Activated gamma-delta T cell treated with anti-CD3 and anti-CD28 coated beads, Interleukin-2, amount 50 U/mL, for 16 hours (primary cell): Measurements from ENCODE around the gene CRACDL.
"Not testable (repeated sequence)": the region's sequence is repeated elsewhere in the genome, so short reads cannot be mapped to it uniquely, and the experiment has no call there.

Experiments used
- DNase-seq: peaks from one replicate; pipeline ENCODE4 v3.0.0-alpha.2; 2020; ENCODE audit warnings: low read depth

The CRACDL gene

DNA sequence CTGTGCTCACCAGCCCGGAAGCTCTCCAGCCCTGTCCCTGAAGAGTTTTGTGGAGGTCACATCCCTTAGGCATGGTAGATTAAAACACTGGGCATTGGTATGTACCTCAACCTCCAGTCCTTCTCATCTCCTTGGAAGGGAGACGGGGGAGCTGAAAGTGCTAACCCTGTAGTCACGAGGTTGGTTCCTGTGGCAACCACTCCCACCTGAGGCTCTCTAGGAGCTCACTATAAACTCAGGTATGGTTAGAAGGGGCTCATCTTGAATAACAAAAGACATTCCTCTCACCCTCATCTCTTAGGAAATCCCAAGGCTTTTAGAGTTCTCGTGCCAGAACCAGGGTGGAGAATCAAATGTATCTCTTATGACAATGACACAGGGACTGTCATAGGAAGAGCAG lies 162.1 kb downstream of the CRACDL start:
- no peak for DNase-seq

DNA sequence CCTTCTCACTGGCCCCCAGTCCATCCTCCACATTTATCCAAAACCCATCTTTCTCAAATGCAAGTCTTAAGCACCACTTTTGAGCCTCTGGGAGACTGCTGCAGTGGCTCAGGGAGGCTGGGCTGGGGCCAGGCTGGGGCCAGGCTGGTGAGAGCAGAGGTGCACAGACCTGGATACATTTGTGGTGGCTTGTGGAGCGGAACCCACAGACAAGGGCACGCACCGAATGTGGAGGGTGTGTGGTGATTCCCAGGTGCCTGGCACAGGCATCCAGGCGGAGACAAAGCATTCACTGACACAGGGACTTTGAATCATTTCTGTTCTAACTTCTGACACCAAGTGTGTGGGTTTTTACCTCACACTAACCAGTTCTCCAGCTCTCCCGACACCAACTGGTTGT lies 162.9 kb downstream of the CRACDL start:
- no peak for DNase-seq

DNA sequence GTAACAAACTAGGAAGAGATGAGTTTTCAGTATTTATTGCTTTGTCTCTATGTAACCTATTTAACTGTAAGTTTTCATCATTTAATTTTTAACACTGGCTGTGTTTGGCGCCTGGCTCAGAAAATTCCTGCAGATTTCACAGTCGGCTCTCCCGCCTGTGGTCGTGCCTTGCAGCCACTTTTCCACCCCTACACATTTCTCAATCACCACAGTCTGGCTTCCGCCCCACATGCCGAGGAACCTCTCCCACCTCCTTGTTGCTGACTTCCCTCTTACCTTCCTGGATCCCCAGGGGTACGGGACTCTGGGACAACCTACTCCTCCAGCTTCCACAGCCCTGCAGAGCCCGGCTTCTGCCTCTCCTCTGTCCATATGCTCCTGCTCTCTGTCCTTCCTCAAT lies 163.5 kb downstream of the CRACDL start:
- DNase-seq: no peak

DNA sequence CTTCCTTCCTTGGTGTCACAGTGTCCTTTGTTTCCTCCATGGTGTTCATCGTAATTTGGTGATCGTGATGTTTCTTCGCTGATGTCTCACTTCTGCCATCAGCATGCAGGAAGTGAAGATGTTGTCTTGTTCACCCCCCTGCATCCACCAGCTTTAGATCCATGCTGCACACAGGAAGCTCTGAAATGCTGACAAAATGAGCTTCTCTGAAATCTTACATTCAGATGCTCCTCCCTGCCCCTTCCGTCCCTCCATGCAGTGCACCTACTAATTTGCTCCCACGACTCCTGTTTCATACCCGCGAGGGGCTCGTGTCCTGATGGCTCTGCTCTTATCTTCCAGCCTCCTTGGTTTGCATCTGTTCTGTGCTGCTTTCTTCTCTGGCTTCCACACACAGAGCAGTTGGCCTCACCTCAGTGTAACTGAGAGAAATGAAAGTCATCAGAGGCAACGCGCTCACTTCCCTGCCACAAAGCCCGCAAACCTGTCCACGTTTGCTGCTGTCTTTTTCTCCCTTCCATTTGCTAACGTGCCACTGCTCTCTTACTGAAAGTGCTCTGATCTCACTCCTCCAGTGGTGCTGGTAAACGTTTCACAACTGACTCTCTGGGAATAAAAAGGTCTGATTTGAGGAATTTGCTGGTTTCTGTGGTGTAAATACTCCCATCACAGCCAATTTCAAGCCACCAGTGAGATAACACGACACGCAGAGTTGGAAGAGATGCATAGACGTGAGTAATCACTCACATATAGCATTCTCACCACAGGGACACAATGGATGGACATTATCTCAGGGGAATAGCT lies 164.1 kb downstream of the CRACDL start:
- DNase-seq: peak; percentile 43

DNA sequence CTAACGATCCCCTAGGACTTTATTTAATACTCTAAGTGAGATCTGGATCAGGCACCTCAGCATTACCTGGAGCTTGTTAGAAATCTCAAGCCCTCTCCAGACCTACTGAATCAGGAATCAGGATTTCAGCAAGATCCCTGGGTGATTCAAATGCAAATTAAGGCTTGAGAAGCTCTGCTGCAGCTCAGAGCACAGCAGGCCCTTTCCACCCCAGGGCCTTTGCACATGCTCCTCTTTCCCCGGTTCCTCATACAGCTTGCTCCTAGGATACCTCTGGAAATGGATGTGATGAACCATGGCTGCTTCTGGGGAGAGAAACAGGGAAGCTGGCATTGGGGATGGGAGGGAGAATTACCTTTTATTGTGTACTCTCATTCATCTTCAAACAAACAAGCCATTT lies 164.8 kb downstream of the CRACDL start:
- DNase-seq: no peak

DNA sequence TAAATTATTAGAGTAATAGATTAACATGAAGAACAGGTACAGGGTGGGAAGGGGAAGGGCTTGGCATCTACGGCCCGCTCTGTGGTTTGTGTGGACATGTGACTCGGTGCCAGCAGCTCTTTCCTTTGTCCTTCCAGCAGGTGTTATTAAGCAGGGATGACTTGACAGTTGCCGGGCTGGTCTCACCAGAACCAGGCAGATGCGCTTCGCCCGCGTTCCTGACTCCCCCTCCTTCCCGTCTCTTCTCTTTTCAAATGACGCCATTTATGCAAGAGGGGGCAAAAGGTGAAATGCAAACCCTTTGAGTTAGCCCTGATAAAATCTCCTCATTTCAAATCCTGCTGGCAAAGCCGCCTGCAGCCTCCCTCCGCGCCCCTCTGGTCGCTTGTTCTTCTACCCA lies 166.2 kb downstream of the CRACDL start:
- DNase-seq: no peak

DNA sequence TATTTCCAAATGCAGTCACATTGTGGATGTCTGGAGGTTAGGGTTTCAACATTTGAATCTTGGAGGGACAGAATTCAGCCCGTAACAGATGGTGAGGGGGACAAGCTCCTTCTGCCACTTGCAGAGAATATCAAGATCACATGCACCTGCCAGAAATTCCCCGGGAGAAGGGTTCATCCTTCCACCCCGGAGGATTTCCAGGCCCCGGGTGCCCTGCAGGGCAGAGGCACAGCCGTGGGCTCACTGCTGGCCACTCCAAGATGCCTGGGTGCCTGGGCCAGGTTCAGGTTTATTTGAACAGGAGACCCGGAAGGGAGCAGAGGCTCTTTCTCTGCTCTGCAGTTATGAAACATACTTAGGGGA lies 166.9 kb downstream of the CRACDL start:
- no peak for DNase-seq

DNA sequence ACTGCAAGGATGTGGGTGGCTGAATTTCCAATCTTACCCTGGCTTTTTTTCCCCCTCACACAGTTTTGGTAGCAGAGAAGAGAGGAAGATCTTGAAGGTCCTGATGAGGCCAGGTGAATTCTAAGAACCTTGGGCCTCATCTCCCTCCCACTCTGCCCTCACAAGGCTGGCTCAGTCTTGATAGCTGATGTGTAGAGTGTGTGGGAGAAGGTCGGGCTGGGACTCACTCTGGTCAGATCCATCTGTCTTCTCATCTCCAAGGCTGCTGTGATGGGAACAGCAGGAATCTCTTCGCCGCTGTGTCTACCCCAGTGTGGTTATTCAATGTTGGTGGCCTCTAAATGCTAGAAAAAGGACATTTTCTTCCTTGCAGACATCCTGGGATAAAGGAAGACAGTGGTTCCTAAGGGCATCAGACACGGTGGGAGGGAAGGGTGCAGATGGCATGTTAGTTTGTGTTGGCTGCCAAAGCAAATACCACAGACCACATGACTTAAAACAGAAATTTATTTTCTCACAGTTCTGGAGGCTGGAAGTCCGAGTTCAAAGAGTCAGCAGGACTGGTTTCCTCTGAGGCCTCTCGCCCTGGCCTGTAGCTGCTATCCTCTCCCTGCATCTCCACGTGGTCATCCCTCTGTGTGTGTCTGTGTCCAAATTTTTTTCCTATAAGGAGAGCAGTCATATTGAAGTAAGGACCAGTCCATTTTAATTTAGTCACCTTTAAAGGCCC lies 167.5 kb downstream of the CRACDL start:
- DNase-seq: no peak

DNA sequence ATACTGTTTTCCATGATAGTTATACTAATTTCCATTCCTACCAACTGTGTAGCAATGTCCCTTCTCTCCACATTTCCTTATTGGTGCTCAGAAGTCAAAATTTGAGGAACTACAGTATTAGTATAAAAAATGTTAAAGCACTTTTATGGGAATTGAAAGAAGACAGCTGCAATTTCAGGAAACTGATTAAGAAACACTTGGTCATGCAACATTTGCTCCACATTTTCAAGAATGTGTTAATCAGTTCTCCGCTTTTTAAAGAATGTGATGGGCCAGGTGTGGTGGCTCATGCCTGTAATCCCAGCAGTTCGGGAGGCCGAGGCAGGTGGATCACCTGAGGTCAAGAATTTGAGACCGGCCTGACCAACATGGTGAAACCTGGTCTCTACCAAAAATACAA lies 171.5 kb downstream of the CRACDL start:
- no peak for DNase-seq

DNA sequence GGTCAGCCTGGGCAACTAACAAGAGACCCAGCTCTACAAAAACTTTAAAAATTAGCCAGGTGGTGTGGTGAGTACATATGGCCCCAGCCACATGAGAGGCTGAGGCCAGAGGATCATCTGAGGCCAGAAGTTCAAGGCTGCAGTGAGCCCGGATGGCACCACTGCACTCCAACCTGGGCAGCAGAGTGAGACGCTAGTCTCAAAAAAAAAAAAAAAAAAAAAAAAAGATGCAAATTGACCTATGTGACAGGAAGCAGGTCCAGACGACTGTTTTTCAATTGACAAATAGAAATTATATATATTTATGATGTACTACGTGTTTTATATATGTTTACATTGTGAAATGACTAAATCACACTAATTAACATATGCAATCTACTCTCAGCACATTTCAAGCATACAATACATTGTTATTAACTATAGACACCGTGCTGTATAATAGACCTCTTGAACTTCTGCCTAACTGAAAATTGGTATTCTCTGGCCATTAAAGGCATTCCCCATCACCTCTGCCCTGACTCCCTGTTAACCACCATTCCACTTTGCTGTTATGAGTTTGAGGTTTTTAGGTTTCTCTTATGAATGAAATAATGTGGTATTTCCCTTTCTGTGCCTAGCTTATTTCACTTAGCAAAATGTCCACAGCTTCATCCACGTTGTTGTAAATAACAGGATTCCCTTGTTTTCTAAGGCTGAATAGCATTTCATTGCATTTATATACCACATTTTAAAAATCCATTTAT lies 172.6 kb downstream of the CRACDL start:
- DNase-seq: no peak

DNA sequence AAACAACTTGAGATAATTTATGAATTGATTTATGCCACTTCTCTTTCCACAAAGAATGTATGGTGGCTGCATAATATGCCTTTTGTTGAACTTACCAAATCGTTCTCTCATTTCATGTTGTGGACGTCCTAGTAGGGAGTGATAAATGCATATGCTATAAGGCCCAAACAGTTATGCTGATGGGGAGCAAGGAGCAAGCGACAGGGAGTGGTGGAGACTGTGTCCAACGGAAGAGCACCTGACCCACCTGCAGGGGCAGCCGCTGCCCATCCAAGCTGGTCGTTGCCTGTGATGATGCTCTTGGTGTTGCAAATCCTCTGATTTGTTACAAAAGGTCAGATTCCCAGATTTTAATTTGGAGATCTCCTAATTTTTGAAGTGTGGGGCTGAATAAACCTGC lies 174.1 kb downstream of the CRACDL start:
- DNase-seq: no peak

DNA sequence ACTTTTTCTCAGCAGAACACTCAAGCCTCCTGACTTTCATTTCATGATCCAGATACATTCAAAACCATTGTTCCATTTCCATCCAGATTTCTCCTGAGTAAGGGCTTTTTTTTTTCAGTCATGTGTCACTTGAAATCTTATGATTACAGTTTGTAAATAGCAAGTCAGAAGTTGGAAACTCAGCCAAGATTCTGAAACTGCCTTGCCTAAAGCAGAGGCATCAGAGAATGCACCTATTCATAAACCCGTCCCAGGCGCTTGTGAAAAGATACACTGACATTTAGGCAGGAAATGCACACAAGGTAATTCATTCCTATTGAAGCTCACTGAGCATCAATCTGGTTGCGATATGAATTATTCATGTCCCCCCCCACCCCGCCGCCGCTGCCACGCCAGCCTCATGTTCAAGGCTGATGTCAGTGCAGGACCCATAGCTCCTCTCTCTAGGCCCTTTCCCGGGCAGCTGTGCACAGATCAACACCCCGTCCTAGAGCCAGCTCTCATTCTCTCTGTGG lies 174.7 kb downstream of the CRACDL start:
- no peak for DNase-seq

DNA sequence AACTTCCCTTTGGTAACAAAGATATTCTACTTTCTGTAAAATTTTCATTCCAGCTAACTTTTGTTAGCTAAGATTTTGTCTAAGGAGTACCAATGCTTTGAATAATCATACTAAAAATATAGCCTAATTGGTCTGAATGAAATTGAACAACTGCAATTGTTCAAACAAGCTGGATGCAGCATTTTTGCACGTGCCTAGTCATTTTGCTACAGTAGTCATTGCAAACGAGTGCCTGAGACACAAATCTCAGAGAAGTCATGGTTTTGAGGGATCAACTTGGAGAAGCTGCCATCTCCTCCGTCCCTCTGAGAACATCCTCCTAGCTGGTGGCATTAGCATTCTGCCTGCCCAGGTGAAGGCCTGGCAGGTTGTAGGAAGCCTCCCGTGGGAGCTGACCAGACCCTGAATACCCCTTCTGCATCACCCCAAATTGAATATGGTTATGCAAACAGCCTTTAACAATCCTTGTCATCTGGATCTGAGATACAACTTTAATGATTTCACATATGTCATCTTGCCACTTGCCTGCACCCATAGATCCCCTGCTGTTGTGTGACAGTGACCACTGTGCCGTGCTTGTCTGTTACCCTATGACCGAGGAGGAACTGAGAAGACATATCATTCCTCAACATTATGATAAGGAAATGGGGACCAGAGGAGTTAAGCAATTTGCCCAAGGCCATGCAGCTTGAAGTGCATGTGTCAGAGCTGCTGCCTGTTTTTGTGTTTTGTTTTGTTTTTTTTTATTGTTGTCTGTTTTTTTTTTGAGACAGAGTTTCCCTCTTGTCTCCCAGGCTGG lies 176.0 kb downstream of the CRACDL start:
- no peak for DNase-seq

DNA sequence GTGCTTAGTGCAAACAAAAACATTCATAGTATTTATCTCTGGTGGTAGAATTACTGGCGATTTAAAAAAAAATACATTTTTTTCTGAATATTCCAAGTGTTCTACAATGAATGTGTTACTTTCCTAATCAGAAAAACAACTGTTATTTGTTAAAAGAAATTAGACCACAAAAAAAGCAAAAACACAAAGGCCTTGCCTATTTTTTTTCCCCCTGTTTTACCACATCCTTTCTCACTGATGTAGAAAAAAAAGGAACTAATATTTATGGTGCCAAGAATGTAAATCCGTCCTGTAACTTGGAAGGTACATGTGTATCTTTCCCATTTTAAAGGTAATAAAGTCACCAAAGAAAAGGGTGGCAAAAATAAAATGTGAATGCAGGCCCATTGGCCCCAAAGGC lies 176.7 kb downstream of the CRACDL start:
- no peak for DNase-seq

DNA sequence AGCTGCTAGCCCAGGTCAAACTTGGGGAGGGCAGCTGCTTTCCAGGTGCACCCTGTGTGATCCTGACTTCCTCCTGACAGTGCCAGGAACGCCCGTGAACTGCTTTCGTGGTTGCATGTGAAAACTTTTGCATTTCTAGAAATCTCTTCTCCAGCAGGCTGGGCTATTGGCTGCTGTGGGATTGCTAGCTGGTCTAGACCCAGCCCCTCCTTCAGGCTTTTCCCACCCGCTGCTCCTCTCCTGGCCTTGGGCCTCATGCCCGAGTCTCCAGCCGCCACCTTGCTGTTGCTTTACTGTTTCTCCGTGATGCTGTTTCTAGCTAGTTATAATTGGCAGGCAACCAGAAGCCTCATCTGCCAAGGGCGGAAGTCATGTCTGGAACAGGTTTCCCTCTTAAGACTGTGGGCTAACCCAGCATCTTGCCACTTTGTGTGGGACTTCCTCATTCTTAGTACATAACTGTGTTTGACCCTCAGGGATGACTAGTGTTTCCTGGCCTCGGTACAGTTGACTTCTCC lies 178.1 kb downstream of the CRACDL start:
- DNase-seq: no peak

DNA sequence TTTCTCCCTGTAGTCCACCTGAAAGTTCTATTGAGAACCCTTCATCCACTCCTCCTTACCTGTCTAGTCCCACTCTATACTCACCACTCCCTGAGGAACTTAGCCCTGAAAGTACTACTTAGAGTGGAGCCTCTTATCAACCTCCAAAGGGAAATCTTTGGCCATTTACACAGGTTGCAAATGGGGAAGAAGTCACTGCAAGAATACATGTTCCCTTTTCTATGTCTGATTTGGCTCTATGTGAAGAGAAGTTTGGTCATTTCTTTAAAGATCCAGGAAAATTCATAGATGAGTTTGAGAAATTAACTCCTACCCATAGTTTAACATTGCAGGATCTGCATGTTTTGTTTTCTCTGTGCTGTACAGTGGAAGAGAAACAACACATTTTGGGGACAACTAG lies 182.2 kb downstream of the CRACDL start:
- DNase-seq: no peak

DNA sequence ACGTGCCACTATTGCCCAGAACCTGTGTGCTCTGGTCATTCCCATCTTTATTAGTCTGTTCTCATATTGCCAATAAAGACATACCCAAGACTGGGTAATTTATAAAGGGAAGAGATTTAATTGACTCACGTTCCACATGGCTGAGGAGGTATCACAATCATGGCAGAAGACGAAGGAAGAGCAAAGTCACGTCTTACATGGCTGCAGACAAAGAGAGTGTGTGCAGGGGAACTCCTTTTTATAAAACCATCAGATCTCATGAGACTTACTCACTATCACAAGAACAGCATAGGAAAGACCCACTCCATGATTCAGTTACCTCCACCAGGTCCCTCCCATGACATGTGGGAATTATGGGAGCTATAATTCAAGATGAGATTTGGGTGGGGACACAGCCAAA lies 183.3 kb downstream of the CRACDL start:
- not testable (repeated sequence) for DNase-seq

DNA sequence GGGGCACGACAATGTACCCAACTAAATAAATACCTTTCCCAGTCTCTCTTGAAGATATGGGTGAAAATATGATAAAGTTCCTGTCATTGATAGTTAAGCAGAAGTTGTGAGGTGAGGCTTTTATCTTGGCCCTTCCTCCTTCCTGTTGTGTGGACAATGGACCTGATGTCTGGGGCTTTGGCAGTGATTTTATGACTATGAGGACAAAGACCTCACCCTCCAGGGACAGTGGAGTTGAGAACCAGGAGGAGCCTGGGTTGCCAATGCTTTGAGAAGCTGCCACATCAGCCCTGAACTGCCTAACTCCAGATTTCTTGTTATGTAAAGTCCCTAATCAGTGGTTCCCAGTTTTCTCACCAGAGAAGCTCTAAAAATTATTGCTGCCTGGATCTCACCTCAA lies 184.3 kb downstream of the CRACDL start:
- DNase-seq: no peak

DNA sequence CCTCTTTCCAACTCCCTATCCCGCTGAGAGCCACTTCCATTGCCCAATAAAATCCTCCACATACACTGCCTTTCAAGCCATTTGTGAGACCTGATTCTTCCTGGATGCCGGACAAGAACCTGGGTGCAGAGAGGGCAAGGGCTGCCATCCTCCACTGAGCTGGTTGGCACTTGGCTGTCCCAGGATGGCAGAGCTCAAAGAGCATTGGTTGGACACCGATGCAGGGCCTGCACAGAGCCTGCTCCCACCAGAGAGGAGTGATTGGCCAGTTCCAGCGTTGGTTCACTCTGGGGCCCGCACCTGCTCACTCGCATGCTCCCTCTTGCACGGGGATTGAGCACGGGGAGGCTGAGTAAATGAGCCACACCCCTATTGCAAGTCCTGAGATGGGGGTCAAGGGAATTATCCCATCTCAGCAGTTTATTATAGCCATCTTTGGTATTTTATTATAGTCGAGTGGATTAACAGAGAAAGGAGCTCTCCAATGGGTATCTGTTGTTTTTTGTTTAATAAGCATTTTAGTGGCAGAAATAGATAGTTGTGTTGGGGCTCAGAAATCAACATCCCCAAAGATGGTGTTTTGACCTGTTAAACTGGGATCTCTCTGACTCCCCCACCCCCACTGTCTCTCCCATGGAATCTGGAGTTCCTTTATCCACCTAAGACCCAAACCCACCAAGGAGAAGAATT lies 185.3 kb downstream of the CRACDL start:
- no peak for DNase-seq

DNA sequence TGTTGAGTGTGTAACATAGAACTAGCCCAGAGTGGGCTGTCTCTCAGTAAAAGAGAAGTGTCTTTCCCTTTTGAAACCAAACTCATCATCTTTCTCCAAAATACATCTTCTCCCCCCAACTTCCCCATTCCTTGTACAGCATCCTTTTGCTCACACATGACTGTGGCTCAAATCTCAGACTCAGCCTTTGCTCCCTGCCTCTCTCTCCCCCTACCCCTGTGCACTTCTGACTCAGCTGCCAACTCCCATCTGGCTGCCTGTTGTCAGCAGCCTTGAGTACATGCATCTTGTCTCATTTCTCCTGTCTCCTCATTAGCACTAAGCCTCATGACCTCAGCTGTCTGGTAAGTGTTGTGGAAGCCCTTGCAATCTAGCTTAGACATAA lies 187.0 kb downstream of the CRACDL start:
- DNase-seq: no peak
